ENCODE measurements around the gene NTRK3. TPM values are rescaled to one million over a fixed set of nuclear protein-coding genes. Genes with fewer than 3 reads are reported as not detected.

The NTRK3 gene
- total RNA-seq, 6 donors from 2014 or later: 1.4 to 11.5 (median 2.4) TPM

DNA sequence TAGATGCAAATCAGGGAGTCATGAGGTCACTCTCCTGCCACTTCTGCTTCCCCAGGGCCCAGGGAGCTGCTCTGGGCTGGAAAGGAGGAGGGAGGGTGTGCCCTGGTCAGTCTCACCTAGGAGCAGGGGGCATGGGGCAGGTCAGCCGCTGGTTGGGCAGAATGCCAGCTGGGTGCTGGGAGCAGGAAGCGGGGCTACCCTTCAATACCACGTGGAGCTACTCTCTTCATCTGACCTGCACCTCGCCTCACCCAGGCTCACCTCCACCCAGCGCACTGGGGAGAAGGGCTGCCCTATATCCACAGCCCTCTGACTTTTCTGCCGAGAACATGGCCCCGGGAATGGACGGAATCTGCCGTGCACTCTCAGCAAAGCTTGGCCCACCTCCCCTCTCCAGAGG lies 15.1 kb downstream of the NTRK3 start:
- ATAC-seq (ENCODE audit: low FRiP score in 2 of 2) (peak in 1 of 2 donors; percentile 28), DNase-seq (no peak)
- Histone ChIP-seq H3K27me3 (no peaks in the 10 kb centered on the region), H3K4me3 (no peak overlapping the region), H3K27ac (no peak overlapping the region), H3K9me3 (no peaks in the 10 kb centered on the region), H3K4me1 (peaks cover 0 to 3% (median 2%) of the 10 kb centered on the region in 4 donors), H3K36me3 (no peaks in the 10 kb centered on the region)
- TF ChIP-seq EP300 (IDR thresholded peaks at IDR 0.05) (no peak), CTCF (IDR thresholded peaks at IDR 0.05) (no peak), POLR2AphosphoS5 (IDR thresholded peaks at IDR 0.05) (no peak)
- WGBS, 2 donors: 71 to 72% methylated on average over 9 of the region's 9 CpGs

- Histone ChIP-seq H3K4me1 (peaks cover 0 to 3% (median 0%) of the 10 kb centered on the region in 4 donors), H3K36me3 (no peaks in the 10 kb centered on the region), H3K27me3 (no peaks in the 10 kb centered on the region), H3K9me3 (no peaks in the 10 kb centered on the region), H3K4me3 (no peak overlapping the region), H3K27ac (no peak overlapping the region)
- 61 to 64% methylated on average over 5 of the region's 5 CpGs for WGBS, 2 donors
- TF ChIP-seq EP300 (IDR thresholded peaks at IDR 0.05): no peak
- TF ChIP-seq POLR2A (IDR thresholded peaks at IDR 0.05): no peak
- TF ChIP-seq CTCF (IDR thresholded peaks at IDR 0.05): no peak
- TF ChIP-seq POLR2AphosphoS5 (IDR thresholded peaks at IDR 0.05): no peak
- DNase-seq (no peak), ATAC-seq (ENCODE audit: low FRiP score in 2 of 2) (no peak)
Measured at GRCh38 chr15:88241060-88241459, 15.5 kb downstream of the NTRK3 start.

DNA sequence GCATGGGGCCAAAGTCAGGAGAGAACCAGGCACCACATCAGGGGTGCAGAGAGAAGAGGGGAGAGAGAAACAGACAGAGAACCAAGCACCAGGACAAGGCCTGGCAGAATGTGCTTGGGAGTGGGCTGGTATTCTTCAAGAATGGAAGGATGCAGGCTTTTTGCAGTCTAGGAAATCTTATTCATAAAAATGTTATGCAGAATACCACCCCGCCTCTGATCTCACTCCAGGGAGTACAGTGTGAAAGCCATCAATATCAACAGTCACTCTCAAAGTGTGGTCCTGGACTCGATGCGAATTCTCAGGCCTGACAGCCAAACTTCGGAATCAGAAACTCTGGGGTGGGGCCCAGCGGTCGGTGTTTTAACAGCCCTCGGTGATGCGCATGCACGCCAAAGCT lies 16.9 kb downstream of the NTRK3 start:
- Histone ChIP-seq H3K27ac (no peak overlapping the region), H3K36me3 (no peaks in the 10 kb centered on the region), H3K4me1 (peaks cover 0 to 3% (median 0%) of the 10 kb centered on the region in 4 donors), H3K9me3 (no peaks in the 10 kb centered on the region), H3K27me3 (no peaks in the 10 kb centered on the region), H3K4me3 (no peak overlapping the region)
- ATAC-seq (ENCODE audit: low FRiP score in 2 of 2): no peak
- no peak for DNase-seq
- WGBS, 2 donors: 88 to 91% methylated on average over 9 of the region's 9 CpGs
- no peak for TF ChIP-seq POLR2AphosphoS5 (IDR thresholded peaks at IDR 0.05)
- no peak for TF ChIP-seq POLR2A (IDR thresholded peaks at IDR 0.05)
- TF ChIP-seq EP300 (IDR thresholded peaks at IDR 0.05): no peak
- TF ChIP-seq CTCF (IDR thresholded peaks at IDR 0.05): no peak

DNA sequence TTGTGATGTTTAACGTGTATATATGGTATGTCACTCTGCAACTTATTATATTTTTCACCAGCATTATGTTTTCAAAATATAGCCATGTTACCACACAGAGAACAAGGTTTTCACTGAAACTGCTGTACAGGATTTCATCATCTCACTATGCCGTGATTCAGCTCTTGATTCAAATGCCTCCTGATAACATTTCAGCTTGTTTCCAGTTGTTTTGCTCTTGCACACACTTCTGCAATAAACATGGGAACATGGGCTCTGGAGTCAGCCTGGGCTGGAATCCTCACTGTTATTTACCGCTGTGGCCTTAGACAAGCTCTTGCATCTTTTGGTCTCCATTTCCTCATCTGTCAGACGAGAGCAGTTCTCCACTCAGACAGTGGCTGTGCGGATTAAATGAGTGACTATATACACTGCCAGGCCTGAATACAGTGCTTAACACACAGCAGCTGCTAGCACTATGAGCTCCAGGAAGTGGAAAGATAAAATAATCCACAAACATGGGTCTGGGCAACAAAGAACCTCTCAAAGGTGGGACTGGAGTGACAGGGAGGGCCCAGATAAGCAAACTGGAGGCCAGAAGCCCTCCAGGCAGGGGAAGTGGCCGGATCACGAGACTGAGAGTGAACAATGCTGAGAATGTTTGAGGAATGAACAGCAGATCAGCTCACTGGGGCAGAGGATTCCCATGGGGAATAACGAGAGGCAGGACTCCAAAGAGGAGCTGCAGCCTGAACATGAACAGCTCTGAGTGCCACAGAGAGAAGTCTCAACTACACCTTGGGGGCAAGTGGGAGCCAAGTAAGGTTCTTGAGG lies 17.7 kb downstream of the NTRK3 start:
- Histone ChIP-seq H3K9me3 (no peaks in the 10 kb centered on the region), H3K27ac (peak overlapping the region in 3 of 4 donors; percentile 44 to 50 (median 44)), H3K4me3 (no peak overlapping the region), H3K36me3 (no peaks in the 10 kb centered on the region), H3K4me1 (peaks cover 0 to 3% (median 0%) of the 10 kb centered on the region in 4 donors), H3K27me3 (no peaks in the 10 kb centered on the region)
- WGBS, 2 donors: 53 to 54% methylated on average over 8 of the region's 8 CpGs
- TF ChIP-seq EP300 (IDR thresholded peaks at IDR 0.05): no peak
- no peak for TF ChIP-seq POLR2AphosphoS5 (IDR thresholded peaks at IDR 0.05)
- no peak for TF ChIP-seq POLR2A (IDR thresholded peaks at IDR 0.05)
- no peak for TF ChIP-seq CTCF (IDR thresholded peaks at IDR 0.05)
- DNase-seq (no peak), ATAC-seq (ENCODE audit: low FRiP score in 2 of 2) (peak in 1 of 2 donors; percentile 25)

- Histone ChIP-seq H3K27me3 (no peaks in the 10 kb centered on the region), H3K27ac (no peak overlapping the region), H3K4me1 (peaks cover 0 to 3% (median 0%) of the 10 kb centered on the region in 4 donors), H3K4me3 (no peak overlapping the region), H3K36me3 (no peaks in the 10 kb centered on the region), H3K9me3 (no peaks in the 10 kb centered on the region)
- DNase-seq (no peak), ATAC-seq (ENCODE audit: low FRiP score in 2 of 2) (no peak)
- no peak for TF ChIP-seq EP300 (IDR thresholded peaks at IDR 0.05)
- TF ChIP-seq POLR2AphosphoS5 (IDR thresholded peaks at IDR 0.05): no peak
- no peak for TF ChIP-seq POLR2A (IDR thresholded peaks at IDR 0.05)
- no peak for TF ChIP-seq CTCF (IDR thresholded peaks at IDR 0.05)
- 82 to 89% methylated on average over 8 of the region's 8 CpGs for WGBS, 2 donors
Measured at GRCh38 chr15:88234711-88235110, 21.8 kb downstream of the NTRK3 start.

Measured in upper lobe of left lung (tissue), 6 donors.